ENCODE measurements around the gene CST9L.

The CST9L gene

DNA sequence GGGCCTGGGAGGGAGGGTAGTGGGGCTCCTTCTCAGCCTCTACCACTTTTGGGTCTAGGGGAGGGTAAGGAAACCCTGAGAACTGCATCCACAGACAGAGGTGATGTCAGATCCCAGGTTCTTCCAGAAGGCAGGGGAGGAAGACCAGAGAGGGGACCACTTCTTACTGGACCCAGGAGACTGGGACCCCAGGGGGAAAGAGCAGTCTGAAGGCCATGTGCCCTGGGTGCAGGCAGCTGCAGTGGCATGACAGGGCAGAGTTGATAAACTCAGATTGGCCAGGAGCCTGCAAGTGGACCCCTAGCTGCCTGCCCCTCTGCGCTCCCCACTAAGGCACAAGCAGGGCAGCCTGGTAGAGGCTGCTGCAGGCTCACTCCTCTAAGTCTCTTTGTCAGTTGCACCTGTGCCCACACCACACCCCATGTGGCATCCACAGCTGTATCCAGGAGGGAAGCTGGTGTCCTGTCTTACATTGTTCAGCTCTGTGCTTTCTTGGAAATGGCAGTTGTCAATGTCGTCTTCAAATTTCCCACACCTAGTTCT, 2.7 kb downstream of the CST9L start:
- no peak for DNase-seq (ENCODE audit: low read depth)
- no peak for TF ChIP-seq CTCF (conservative IDR thresholded peaks at IDR 0.05; ENCODE audit: low read depth, low read length)
- H3K4me3 ChIP-seq (ENCODE audit: low read length) = no peak overlapping the region

GRCh38 chr20:23564927-23565326, 3.4 kb downstream of the CST9L start:
- H3K4me3 ChIP-seq (ENCODE audit: low read length) = no peak overlapping the region
- no peak for DNase-seq (ENCODE audit: low read depth)
- no peak for TF ChIP-seq CTCF (conservative IDR thresholded peaks at IDR 0.05; ENCODE audit: low read depth, low read length)

GRCh38 chr20:23562721-23563342, 5.5 kb downstream of the CST9L start:
- no peak for DNase-seq (ENCODE audit: low read depth)
- no peak overlapping the region for H3K4me3 ChIP-seq (ENCODE audit: low read length)
- TF ChIP-seq CTCF (conservative IDR thresholded peaks at IDR 0.05; ENCODE audit: low read depth, low read length) = no peak

GRCh38 chr20:23554401-23554800, 13.9 kb downstream of the CST9L start:
- H3K4me3 ChIP-seq (ENCODE audit: low read length) = no peak overlapping the region
- no peak for TF ChIP-seq CTCF (conservative IDR thresholded peaks at IDR 0.05; ENCODE audit: low read depth, low read length)
- DNase-seq (ENCODE audit: low read depth) = no peak

GRCh38 chr20:23551786-23552185, 16.5 kb downstream of the CST9L start:
- DNase-seq (ENCODE audit: low read depth) = no peak
- TF ChIP-seq CTCF (conservative IDR thresholded peaks at IDR 0.05; ENCODE audit: low read depth, low read length) = no peak
- no peak overlapping the region for H3K4me3 ChIP-seq (ENCODE audit: low read length)

GRCh38 chr20:23551383-23551782, 16.9 kb downstream of the CST9L start:
- DNase-seq (ENCODE audit: low read depth) = no peak
- TF ChIP-seq CTCF (conservative IDR thresholded peaks at IDR 0.05; ENCODE audit: low read depth, low read length) = no peak
- no peak overlapping the region for H3K4me3 ChIP-seq (ENCODE audit: low read length)

DNA sequence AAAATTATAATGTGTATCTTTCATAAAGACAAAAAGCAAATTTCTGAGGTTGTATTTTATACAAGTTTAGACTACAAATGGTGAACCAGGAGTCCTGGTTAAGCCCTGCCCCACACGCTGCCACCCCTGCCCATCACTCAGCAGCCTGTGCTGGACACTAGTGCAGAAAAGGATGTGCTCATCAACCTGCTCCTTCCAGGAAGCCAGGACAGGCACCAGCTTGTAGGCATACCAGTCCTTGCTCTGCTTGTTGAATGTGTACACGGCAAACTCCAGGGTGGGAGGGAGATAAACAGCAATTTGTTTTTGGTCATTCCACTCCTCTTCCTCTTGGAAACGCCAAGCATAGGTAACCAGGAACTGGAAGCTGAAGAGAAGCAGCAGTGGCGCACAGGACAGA, 18.1 kb downstream of the CST9L start:
- no peak overlapping the region for H3K4me3 ChIP-seq (ENCODE audit: low read length)
- no peak for DNase-seq (ENCODE audit: low read depth)
- no peak for TF ChIP-seq CTCF (conservative IDR thresholded peaks at IDR 0.05; ENCODE audit: low read depth, low read length)
